SIG-M5 (cell line): Measurements from ENCODE around the gene PFDN4.
"Not testable (repeated sequence)": the region's sequence is repeated elsewhere in the genome, so short reads cannot be mapped to it uniquely, and the experiment has no call there.

ENCODE experiments used
- DNase-seq: peaks from one replicate; lab custom pipeline; 2025; lab: John Stamatoyannopoulos, UW

Gene PFDN4

GRCh38 chr20:54223751-54224150 is 15.9 kb downstream of the PFDN4 start:
- DNase-seq = no peak

GRCh38 chr20:54224642-54225041 is 16.8 kb downstream of the PFDN4 start:
- not testable (repeated sequence) for DNase-seq

GRCh38 chr20:54227241-54227640 is 19.4 kb downstream of the PFDN4 start:
- no peak for DNase-seq

GRCh38 chr20:54227751-54228150 is 19.9 kb downstream of the PFDN4 start:
- no peak for DNase-seq

- no peak for DNase-seq
Measured at GRCh38 chr20:54228841-54229240, 21.0 kb downstream of the PFDN4 start.

GRCh38 chr20:54229566-54230160 is 21.8 kb downstream of the PFDN4 start:
- DNase-seq = no peak

GRCh38 chr20:54231036-54231435 is 23.1 kb downstream of the PFDN4 start:
- no peak for DNase-seq

GRCh38 chr20:54234991-54235390 is 27.1 kb downstream of the PFDN4 start:
- no peak for DNase-seq

- no peak for DNase-seq
Measured at GRCh38 chr20:54237116-54237943, 29.4 kb downstream of the PFDN4 start.

GRCh38 chr20:54244113-54244512 is 36.2 kb downstream of the PFDN4 start:
- DNase-seq = no peak

- not testable (repeated sequence) for DNase-seq
Measured at GRCh38 chr20:54248705-54249104, 40.8 kb downstream of the PFDN4 start.

GRCh38 chr20:54250691-54251090 is 42.8 kb downstream of the PFDN4 start:
- no peak for DNase-seq

GRCh38 chr20:54251096-54251495 is 43.2 kb downstream of the PFDN4 start:
- no peak for DNase-seq

GRCh38 chr20:54254596-54254995 is 46.7 kb downstream of the PFDN4 start:
- DNase-seq = no peak

GRCh38 chr20:54255157-54255556 is 47.3 kb downstream of the PFDN4 start:
- no peak for DNase-seq

- no peak for DNase-seq
Measured at GRCh38 chr20:54256202-54256601, 48.3 kb downstream of the PFDN4 start.

- no peak for DNase-seq
Measured at GRCh38 chr20:54257071-54257816, 49.4 kb downstream of the PFDN4 start.

- no peak for DNase-seq
Measured at GRCh38 chr20:54260116-54260515, 52.2 kb downstream of the PFDN4 start.

GRCh38 chr20:54262671-54263070 is 54.8 kb downstream of the PFDN4 start:
- no peak for DNase-seq

- DNase-seq = no peak
Measured at GRCh38 chr20:54263116-54263690, 55.3 kb downstream of the PFDN4 start.

- DNase-seq = not testable (repeated sequence)
Measured at GRCh38 chr20:54265791-54266190, 57.9 kb downstream of the PFDN4 start.

GRCh38 chr20:54266844-54267243 is 59.0 kb downstream of the PFDN4 start:
- no peak for DNase-seq
